Activated naive CD8-positive, alpha-beta T cell treated with anti-CD3 and anti-CD28 coated beads, Interleukin-2, amount 50 U/mL, for 24 hours (primary cell): ENCODE measurements around the gene ADIPOR2.

ENCODE experiments used
- ATAC-seq: fragments of 150-1000 bp; cut with Tn5 transposase; one replicate; pipeline ENCODE4 v1.10.0; 2021
- DNase-seq: peaks from one replicate; pipeline ENCODE4 v3.0.0; 2021
- H3K27ac Mint-ChIP-seq: one replicate; pipeline ENCODE4 v1.8.0; 2021; ENCODE audit warnings: mild to moderate bottlenecking, mixed read lengths
- H3K27me3 Mint-ChIP-seq: one replicate; pipeline ENCODE4 v1.8.0; 2021; ENCODE audit warnings: mixed read lengths
- H3K36me3 Mint-ChIP-seq: one replicate; pipeline ENCODE4 v1.8.0; 2021; ENCODE audit warnings: low read depth, mixed read lengths
- H3K4me1 Mint-ChIP-seq: one replicate; pipeline ENCODE4 v1.8.0; 2021; ENCODE audit warnings: mixed read lengths
- H3K4me3 Mint-ChIP-seq: one replicate; pipeline ENCODE4 v1.8.0; 2021; ENCODE audit warnings: mild to moderate bottlenecking, moderate library complexity, mixed read lengths
- H3K9me3 Mint-ChIP-seq: one replicate; pipeline ENCODE4 v1.8.0; 2021; ENCODE audit warnings: mixed read lengths

Gene ADIPOR2

GRCh38 chr12:1781772-1782171, 90.9 kb downstream of the ADIPOR2 start:
- Mint-ChIP-seq H3K27me3 (no peaks in the 10 kb centered on the region), H3K4me1 (peaks cover 1% of the 10 kb centered on the region), H3K9me3 (no peaks in the 10 kb centered on the region), H3K27ac (no peak overlapping the region), H3K36me3 (peaks cover 19% of the 10 kb centered on the region), H3K4me3 (no peak overlapping the region)
- DNase-seq = no peak
- no peak for ATAC-seq

GRCh38 chr12:1782215-1782614, 91.3 kb downstream of the ADIPOR2 start:
- DNase-seq = no peak
- Mint-ChIP-seq H3K9me3 (no peaks in the 10 kb centered on the region), H3K4me3 (no peak overlapping the region), H3K27me3 (no peaks in the 10 kb centered on the region), H3K4me1 (peaks cover 1% of the 10 kb centered on the region), H3K27ac (no peak overlapping the region), H3K36me3 (peaks cover 19% of the 10 kb centered on the region)
- ATAC-seq = no peak

GRCh38 chr12:1787714-1788113, 96.8 kb downstream of the ADIPOR2 start:
- no peak overlapping the region for H3K27ac Mint-ChIP-seq
- no peaks in the 10 kb centered on the region for H3K27me3 Mint-ChIP-seq
- peaks cover 13% of the 10 kb centered on the region for H3K36me3 Mint-ChIP-seq
- peaks cover 19% of the 10 kb centered on the region for H3K4me1 Mint-ChIP-seq
- H3K4me3 Mint-ChIP-seq = no peak overlapping the region
- DNase-seq (no peak), ATAC-seq (no peak)
- H3K9me3 Mint-ChIP-seq = no peaks in the 10 kb centered on the region

- DNase-seq = no peak
- H3K4me3 Mint-ChIP-seq = no peak overlapping the region
- peaks cover 3% of the 10 kb centered on the region for H3K36me3 Mint-ChIP-seq
- peaks cover 19% of the 10 kb centered on the region for H3K4me1 Mint-ChIP-seq
- ATAC-seq = no peak
- H3K27me3 Mint-ChIP-seq = no peaks in the 10 kb centered on the region
- no peaks in the 10 kb centered on the region for H3K9me3 Mint-ChIP-seq
- H3K27ac Mint-ChIP-seq = no peak overlapping the region
Observed at GRCh38 chr12:1790444-1790843, 99.6 kb downstream of the ADIPOR2 start.

GRCh38 chr12:1791104-1791841, 100.4 kb downstream of the ADIPOR2 start:
- peak; percentile 65 for DNase-seq

GRCh38 chr12:1792406-1792805, 101.5 kb downstream of the ADIPOR2 start:
- H3K27me3 Mint-ChIP-seq = no peaks in the 10 kb centered on the region
- H3K27ac Mint-ChIP-seq = no peak overlapping the region
- H3K36me3 Mint-ChIP-seq = peaks cover 3% of the 10 kb centered on the region
- no peaks in the 10 kb centered on the region for H3K9me3 Mint-ChIP-seq
- no peak overlapping the region for H3K4me3 Mint-ChIP-seq
- peaks cover 25% of the 10 kb centered on the region for H3K4me1 Mint-ChIP-seq
- DNase-seq = no peak
- ATAC-seq = no peak

More at GRCh38 chr12:1791104-1791841, 100.4 kb downstream of the ADIPOR2 start:
- Mint-ChIP-seq H3K4me3 (no peak overlapping the region), H3K9me3 (no peaks in the 10 kb centered on the region), H3K4me1 (peaks cover 24% of the 10 kb centered on the region), H3K36me3 (peaks cover 3% of the 10 kb centered on the region), H3K27ac (peak overlapping the region; percentile 64), H3K27me3 (no peaks in the 10 kb centered on the region)
- ATAC-seq = peak; percentile 25

GRCh38 chr12:1793426-1794210, 102.7 kb downstream of the ADIPOR2 start:
- Mint-ChIP-seq H3K4me3 (no peak overlapping the region), H3K9me3 (no peaks in the 10 kb centered on the region), H3K27ac (no peak overlapping the region), H3K4me1 (peaks cover 26% of the 10 kb centered on the region), H3K36me3 (no peaks in the 10 kb centered on the region), H3K27me3 (no peaks in the 10 kb centered on the region)
- ATAC-seq = no peak
- no peak for DNase-seq

- peaks cover 26% of the 10 kb centered on the region for H3K4me1 Mint-ChIP-seq
- H3K27ac Mint-ChIP-seq = no peak overlapping the region
- no peak overlapping the region for H3K4me3 Mint-ChIP-seq
- H3K27me3 Mint-ChIP-seq = no peaks in the 10 kb centered on the region
- H3K9me3 Mint-ChIP-seq = no peaks in the 10 kb centered on the region
- no peak for DNase-seq
- H3K36me3 Mint-ChIP-seq = no peaks in the 10 kb centered on the region
- no peak for ATAC-seq
Observed at GRCh38 chr12:1794440-1795090, 103.7 kb downstream of the ADIPOR2 start.

- H3K4me1 Mint-ChIP-seq = peaks cover 25% of the 10 kb centered on the region
- DNase-seq = no peak
- no peaks in the 10 kb centered on the region for H3K9me3 Mint-ChIP-seq
- no peaks in the 10 kb centered on the region for H3K36me3 Mint-ChIP-seq
- H3K27me3 Mint-ChIP-seq = no peaks in the 10 kb centered on the region
- no peak overlapping the region for H3K27ac Mint-ChIP-seq
- H3K4me3 Mint-ChIP-seq = no peak overlapping the region
- ATAC-seq = no peak
Observed at GRCh38 chr12:1795221-1795784, 104.4 kb downstream of the ADIPOR2 start.

- peak overlapping the region; percentile 96 for H3K27ac Mint-ChIP-seq
- peaks cover 19% of the 10 kb centered on the region for H3K4me1 Mint-ChIP-seq
- peak overlapping the region; percentile 87 for H3K4me3 Mint-ChIP-seq
- ATAC-seq = peak; percentile 99
- H3K36me3 Mint-ChIP-seq = no peaks in the 10 kb centered on the region
- peak; percentile 94 for DNase-seq
- H3K27me3 Mint-ChIP-seq = no peaks in the 10 kb centered on the region
- no peaks in the 10 kb centered on the region for H3K9me3 Mint-ChIP-seq
Observed at GRCh38 chr12:1795785-1796514, 105.1 kb downstream of the ADIPOR2 start.

- Mint-ChIP-seq H3K27ac (peak overlapping the region; percentile 96), H3K4me1 (peaks cover 13% of the 10 kb centered on the region), H3K9me3 (no peaks in the 10 kb centered on the region), H3K4me3 (peak overlapping the region; percentile 87), H3K27me3 (no peaks in the 10 kb centered on the region), H3K36me3 (no peaks in the 10 kb centered on the region)
- DNase-seq (peak; percentile 58), ATAC-seq (peak; percentile 21)
Observed at GRCh38 chr12:1796515-1797010, 105.7 kb downstream of the ADIPOR2 start.

- H3K27ac Mint-ChIP-seq = peak overlapping the region; percentile 73
- DNase-seq (peak; percentile 72), ATAC-seq (no peak)
- peaks cover 7% of the 10 kb centered on the region for H3K4me1 Mint-ChIP-seq
- H3K9me3 Mint-ChIP-seq = no peaks in the 10 kb centered on the region
- H3K36me3 Mint-ChIP-seq = no peaks in the 10 kb centered on the region
- H3K4me3 Mint-ChIP-seq = peak overlapping the region; percentile 87
- H3K27me3 Mint-ChIP-seq = no peaks in the 10 kb centered on the region
Observed at GRCh38 chr12:1797011-1797901, 106.4 kb downstream of the ADIPOR2 start.

GRCh38 chr12:1797991-1798640, 107.2 kb downstream of the ADIPOR2 start:
- Mint-ChIP-seq H3K4me3 (no peak overlapping the region), H3K9me3 (no peaks in the 10 kb centered on the region), H3K4me1 (peaks cover 7% of the 10 kb centered on the region), H3K27me3 (no peaks in the 10 kb centered on the region), H3K27ac (no peak overlapping the region), H3K36me3 (no peaks in the 10 kb centered on the region)
- no peak for DNase-seq
- no peak for ATAC-seq
